ENCODE data around the gene PCNX2.

- no peak for TF ChIP-seq CTCF (IDR thresholded peaks at IDR 0.05; ENCODE audit: poor library complexity)
- no peak for TF ChIP-seq EZH2phosphoT487 (IDR thresholded peaks at IDR 0.05; ENCODE audit: low read depth, severe bottlenecking, unreplicated experiment)
Measured at GRCh38 chr1:233097546-233097945, 198.0 kb downstream of the PCNX2 start.

Measured in hepatocyte (in vitro differentiated cells).